Progenitor cell of endocrine pancreas (in vitro differentiated cells): ENCODE results near the gene PRKAR1B. TPM values are rescaled to one million over a fixed set of nuclear protein-coding genes. Genes with fewer than 3 reads are reported as not detected.

Experiments used
- DNase-seq: peaks from one replicate; pipeline ENCODE4 v3.0.0; 2021; ENCODE audit warnings: low spot score; ENCODE audit not compliant: unreplicated experiment
- H3K27ac Mint-ChIP-seq: 2 replicates; pipeline ENCODE4 v1.8.0; 2021; ENCODE audit warnings: mild to moderate bottlenecking, moderate library complexity, mixed read lengths
- H3K27me3 Mint-ChIP-seq: 2 replicates; pipeline ENCODE4 v1.8.0; 2021; ENCODE audit warnings: mixed read lengths
- H3K36me3 Mint-ChIP-seq: 2 replicates; pipeline ENCODE4 v1.8.0; 2022; ENCODE audit warnings: mixed read lengths; ENCODE audit not compliant: insufficient read depth
- H3K4me1 Mint-ChIP-seq: 2 replicates; pipeline ENCODE4 v1.8.0; 2021; ENCODE audit warnings: low read depth, mixed read lengths
- H3K4me3 Mint-ChIP-seq: 2 replicates; pipeline ENCODE4 v1.8.0; 2021; ENCODE audit warnings: low read depth, mild to moderate bottlenecking, moderate library complexity, mixed read lengths
- H3K9me3 Mint-ChIP-seq: 2 replicates; pipeline ENCODE4 v1.8.0; 2021; ENCODE audit warnings: low read depth, mixed read lengths
- long read RNA-seq: library from polyadenylated mRNA; unstranded; transcript quantifications from one replicate; pipeline ENCODE4 v2.0.0, GENCODE V29; 2020
- total RNA-seq: library from RNA; stranded (reverse); gene quantifications from 2 replicates; pipeline ENCODE4 v1.2.1, GENCODE V29; 2021
- TF ChIP-seq, protein P1 (sequence below): fragments of 200-600 bp; sonication (generic); IDR thresholded peaks from one replicate; pipeline ENCODE4 v1.5.0; 2021; ENCODE audit warnings: antibody characterized with exemption, mild to moderate bottlenecking; ENCODE audit not compliant: unreplicated experiment

PRKAR1B gene
- total RNA-seq: 51.6 and 54.2 TPM in 2 replicates
- long read RNA-seq, partial matches to known transcripts: 1 of 8 reads
- long read RNA-seq, other reads (novel, unspliced or antisense): 3 of 8 reads

DNA sequence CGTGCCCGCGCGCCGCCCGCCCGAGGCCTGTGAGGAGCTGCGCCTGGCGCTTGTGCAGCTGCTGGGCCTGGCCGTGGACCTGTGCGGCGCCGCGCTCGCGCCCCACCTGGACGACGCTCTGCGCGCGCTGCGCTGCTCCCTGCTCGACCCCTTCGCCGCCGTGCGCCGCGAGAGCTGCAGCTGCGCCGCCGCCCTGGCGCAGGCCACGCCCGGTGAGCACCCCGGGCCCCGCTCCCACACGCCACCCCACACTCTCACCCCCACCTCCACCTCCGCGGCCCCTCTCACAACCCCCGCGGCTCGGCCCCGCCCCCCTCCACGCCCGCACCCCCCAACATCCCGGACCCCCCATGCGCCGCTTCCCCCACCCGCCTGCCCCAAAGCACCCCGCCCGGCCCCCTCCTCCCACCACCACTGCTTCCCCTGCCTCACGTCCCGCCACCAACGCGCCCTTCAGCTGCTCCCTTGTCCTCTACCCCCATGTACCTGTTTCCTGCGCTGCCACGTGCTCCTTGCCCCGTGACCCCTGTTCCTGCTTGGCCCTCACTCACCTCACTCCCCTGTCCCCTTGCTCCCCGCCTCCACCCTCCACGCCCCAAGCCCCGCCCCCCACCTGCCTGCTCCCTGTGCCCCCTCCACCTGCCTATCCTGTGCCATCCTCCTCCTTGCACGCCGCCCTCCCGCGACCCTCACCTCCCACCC, at the start of gene PRKAR1B:
Gene PRKAR1B, minus strand, starts transcription at position 178 of the 702 bp plus-strand sequence. CDS start 15,776 bp downstream, outside the sequence.
- H3K36me3 Mint-ChIP-seq: peaks cover 24% of the 10 kb centered on the region
- peaks cover 13% of the 10 kb centered on the region for H3K4me1 Mint-ChIP-seq
- H3K27ac Mint-ChIP-seq: peak within 1 kb of the TSS; percentile 71
- H3K4me3 Mint-ChIP-seq: peak within 1 kb of the TSS; percentile 80
- no peaks in the 10 kb centered on the region for H3K9me3 Mint-ChIP-seq
- TF ChIP-seq, protein P1, sequence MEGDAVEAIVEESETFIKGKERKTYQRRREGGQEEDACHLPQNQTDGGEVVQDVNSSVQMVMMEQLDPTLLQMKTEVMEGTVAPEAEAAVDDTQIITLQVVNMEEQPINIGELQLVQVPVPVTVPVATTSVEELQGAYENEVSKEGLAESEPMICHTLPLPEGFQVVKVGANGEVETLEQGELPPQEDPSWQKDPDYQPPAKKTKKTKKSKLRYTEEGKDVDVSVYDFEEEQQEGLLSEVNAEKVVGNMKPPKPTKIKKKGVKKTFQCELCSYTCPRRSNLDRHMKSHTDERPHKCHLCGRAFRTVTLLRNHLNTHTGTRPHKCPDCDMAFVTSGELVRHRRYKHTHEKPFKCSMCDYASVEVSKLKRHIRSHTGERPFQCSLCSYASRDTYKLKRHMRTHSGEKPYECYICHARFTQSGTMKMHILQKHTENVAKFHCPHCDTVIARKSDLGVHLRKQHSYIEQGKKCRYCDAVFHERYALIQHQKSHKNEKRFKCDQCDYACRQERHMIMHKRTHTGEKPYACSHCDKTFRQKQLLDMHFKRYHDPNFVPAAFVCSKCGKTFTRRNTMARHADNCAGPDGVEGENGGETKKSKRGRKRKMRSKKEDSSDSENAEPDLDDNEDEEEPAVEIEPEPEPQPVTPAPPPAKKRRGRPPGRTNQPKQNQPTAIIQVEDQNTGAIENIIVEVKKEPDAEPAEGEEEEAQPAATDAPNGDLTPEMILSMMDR: no peak
- DNase-seq: no peak
- no peaks in the 10 kb centered on the region for H3K27me3 Mint-ChIP-seq

- no peaks in the 10 kb centered on the region for H3K9me3 Mint-ChIP-seq
- no peak for DNase-seq
- H3K36me3 Mint-ChIP-seq: peaks cover 13% of the 10 kb centered on the region
- TF ChIP-seq, protein P1: no peak
- H3K27ac Mint-ChIP-seq: no peak overlapping the region
- H3K27me3 Mint-ChIP-seq: no peaks in the 10 kb centered on the region
- H3K4me1 Mint-ChIP-seq: peaks cover 3% of the 10 kb centered on the region
- no peak overlapping the region for H3K4me3 Mint-ChIP-seq
Observed at GRCh38 chr7:776381-776780, 49.3 kb upstream of the PRKAR1B start.

DNA sequence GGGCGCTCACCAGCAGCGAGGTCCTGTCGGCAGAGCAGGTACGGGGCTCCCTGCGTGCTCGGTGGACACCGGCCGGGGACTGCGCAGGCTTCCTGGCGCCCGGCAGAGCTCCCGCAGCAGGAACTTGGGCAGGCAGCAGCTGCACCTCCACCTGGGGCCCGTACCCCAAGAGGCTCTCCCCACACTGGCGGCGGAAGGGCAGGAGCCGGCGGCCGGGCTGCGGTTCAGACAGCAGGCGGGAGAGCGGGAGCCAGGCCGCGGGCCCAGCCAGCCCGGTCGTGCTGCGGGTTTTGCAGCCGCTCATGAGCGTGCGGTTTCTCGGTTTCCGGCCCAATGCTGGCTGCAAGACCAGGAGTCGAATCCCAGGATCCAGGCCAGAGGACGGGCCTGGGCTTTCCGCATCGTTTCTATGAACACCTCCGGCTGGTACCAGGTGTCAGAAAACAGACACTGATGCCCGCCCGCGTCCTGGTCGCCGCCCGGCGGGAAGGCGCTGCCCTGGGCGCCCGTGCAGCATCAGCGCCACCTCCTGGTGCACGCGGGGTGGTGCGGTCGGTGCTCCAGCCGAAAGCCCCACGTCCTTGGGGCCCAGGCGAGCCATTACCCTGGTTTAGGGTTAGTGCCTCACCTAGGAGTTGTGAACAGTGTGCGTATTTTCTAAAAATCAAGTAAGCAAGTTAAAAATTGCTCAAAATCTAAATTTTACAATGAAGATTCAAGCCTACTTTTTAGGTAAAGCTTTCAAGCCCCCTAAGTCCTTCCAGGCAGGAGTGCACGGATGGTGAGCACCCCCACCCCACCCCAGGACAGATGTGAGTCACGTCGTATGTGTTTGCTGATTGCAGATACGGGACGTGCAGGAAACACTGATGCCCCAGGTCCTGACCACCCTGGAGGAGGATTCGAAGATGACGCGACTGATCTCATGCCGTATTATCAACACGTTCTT, 47.4 kb upstream of the PRKAR1B start:
- peak; percentile 67 for DNase-seq
- H3K27me3 Mint-ChIP-seq: no peaks in the 10 kb centered on the region
- H3K9me3 Mint-ChIP-seq: no peaks in the 10 kb centered on the region
- H3K27ac Mint-ChIP-seq: no peak overlapping the region
- no peak overlapping the region for H3K4me3 Mint-ChIP-seq
- peaks cover 12% of the 10 kb centered on the region for H3K4me1 Mint-ChIP-seq
- H3K36me3 Mint-ChIP-seq: peaks cover 9% of the 10 kb centered on the region
- TF ChIP-seq, protein P1: peak; percentile 92

DNA sequence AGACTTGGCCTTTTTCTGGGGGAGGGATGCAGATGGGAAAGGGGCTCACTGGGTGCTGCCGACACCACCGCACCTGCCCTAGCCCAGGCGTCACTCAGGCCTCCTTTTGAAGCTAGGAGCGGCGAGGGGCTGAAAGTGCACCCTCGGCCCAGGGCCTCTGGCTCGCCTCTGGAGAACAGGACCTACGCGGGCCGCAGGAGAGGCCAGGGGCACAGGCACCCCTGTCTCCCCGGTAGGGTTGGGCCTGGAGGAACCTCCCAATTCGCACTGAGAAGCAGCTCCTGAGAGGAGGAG, 46.5 kb upstream of the PRKAR1B start:
- DNase-seq: no peak

More for the DNA sequence above, 46.5 kb upstream of the PRKAR1B start:
- no peaks in the 10 kb centered on the region for H3K9me3 Mint-ChIP-seq
- no peak overlapping the region for H3K4me3 Mint-ChIP-seq
- TF ChIP-seq, protein P1: no peak
- H3K27ac Mint-ChIP-seq: no peak overlapping the region
- H3K27me3 Mint-ChIP-seq: no peaks in the 10 kb centered on the region
- peaks cover 9% of the 10 kb centered on the region for H3K36me3 Mint-ChIP-seq
- H3K4me1 Mint-ChIP-seq: peaks cover 12% of the 10 kb centered on the region
